OCI-LY3 (cell line): Measurements from ENCODE around the gene CTNNA1.

Experiments used
- H2AFZ ChIP-seq: fragments of 200-600, 300-600 bp; shearing (Covaris generic); 2 replicates; pipeline ENCODE4 v1.6.0; 2014; ENCODE audit warnings: antibody characterized with exemption, low read depth, low read length
- H3K27ac ChIP-seq: fragments of 200-600, 300-600 bp; sonication (generic); 2 replicates; pipeline ENCODE4 v1.5.1; 2014; ENCODE audit warnings: mild to moderate bottlenecking, low read length, moderate library complexity, mixed read lengths
- H3K27me3 ChIP-seq: fragments of 200-600, 300-600 bp; sonication (generic); 2 replicates; pipeline ENCODE4 v1.6.1; 2014; ENCODE audit warnings: low read depth, low read length, mixed read lengths
- H3K36me3 ChIP-seq: fragments of 200-600, 300-600 bp; sonication (generic); replicated peaks from 2 replicates; pipeline ENCODE3; 2014; ENCODE audit warnings: low read depth, low read length, mixed read lengths
- H3K4me1 ChIP-seq: fragments of 300-600, 200-600 bp; sonication (generic); 2 replicates; pipeline ENCODE4 v1.6.1; 2014; ENCODE audit warnings: low read length, mixed read lengths
- H3K4me2 ChIP-seq: fragments of 200-600, 300-600 bp; sonication (generic); 2 replicates; pipeline ENCODE4 v1.6.1; 2014; ENCODE audit warnings: low read length, mixed read lengths
- H3K4me3 ChIP-seq: fragments of 300-600, 200-600 bp; sonication (generic); 2 replicates; pipeline ENCODE4 v1.5.1; 2014; ENCODE audit warnings: antibody characterized with exemption, mild to moderate bottlenecking, low read length, moderate library complexity
- H3K79me2 ChIP-seq: fragments of 300-600, 200-600 bp; shearing (Covaris generic); 2 replicates; pipeline ENCODE4 v1.6.1; 2014; ENCODE audit warnings: mild to moderate bottlenecking, low read length, mixed read lengths
- H3K9ac ChIP-seq: fragments of 300-600, 200-600 bp; shearing (Covaris generic); 2 replicates; pipeline ENCODE4 v1.6.0; 2014; ENCODE audit warnings: mild to moderate bottlenecking, low read length, moderate library complexity
- H3K9me3 ChIP-seq: fragments of 200-600, 300-600 bp; shearing (Covaris generic); 2 replicates; pipeline ENCODE4 v1.6.1; 2014; ENCODE audit warnings: low read length, mixed read lengths; ENCODE audit not compliant: insufficient read depth
- H4K20me1 ChIP-seq: fragments of 200-600, 300-600 bp; sonication (generic); 2 replicates; pipeline ENCODE4 v1.6.1; 2016; ENCODE audit warnings: low read length, mixed read lengths; ENCODE audit not compliant: insufficient read depth
- CTCF ChIP-seq: fragments of 200-600, 300-600 bp; sonication (generic); IDR thresholded peaks from 2 replicates; pipeline ENCODE4 v1.5.1; 2014; ENCODE audit warnings: antibody characterized with exemption, low read length, low read depth
- EZH2phosphoT487 ChIP-seq: fragments of 200-600 bp; shearing (Covaris generic); IDR thresholded peaks from 2 replicates; pipeline ENCODE4 v1.6.1; 2018; ENCODE audit warnings: antibody characterized with exemption, mixed run types, low read depth

CTNNA1 gene

GRCh38 chr5:138883211-138883610, 130.0 kb downstream of the CTNNA1 start:
- Histone ChIP-seq H3K79me2 (no peaks in the 10 kb centered on the region), H3K9ac (no peak overlapping the region), H3K36me3 (peaks cover 4% of the 10 kb centered on the region), H4K20me1 (no peaks in the 10 kb centered on the region), H2AFZ (no peak overlapping the region), H3K9me3 (no peaks in the 10 kb centered on the region), H3K4me3 (no peak overlapping the region), H3K27ac (no peak overlapping the region), H3K27me3 (no peaks in the 10 kb centered on the region), H3K4me2 (no peak overlapping the region), H3K4me1 (no peaks in the 10 kb centered on the region)
- TF ChIP-seq CTCF (no peak), EZH2phosphoT487 (no peak)

GRCh38 chr5:138884094-138884493, 130.9 kb downstream of the CTNNA1 start:
- H3K4me1 ChIP-seq, result no peaks in the 10 kb centered on the region
- TF ChIP-seq EZH2phosphoT487, result no peak
- TF ChIP-seq CTCF, result no peak
- no peaks in the 10 kb centered on the region for H3K79me2 ChIP-seq

GRCh38 chr5:138884554-138884953, 131.3 kb downstream of the CTNNA1 start:
- Histone ChIP-seq H3K4me1 (no peaks in the 10 kb centered on the region), H3K36me3 (peaks cover 10% of the 10 kb centered on the region), H3K27ac (no peak overlapping the region), H3K9me3 (no peaks in the 10 kb centered on the region), H3K9ac (no peak overlapping the region), H3K4me2 (no peak overlapping the region), H3K27me3 (no peaks in the 10 kb centered on the region), H4K20me1 (no peaks in the 10 kb centered on the region), H3K79me2 (no peaks in the 10 kb centered on the region), H3K4me3 (no peak overlapping the region), H2AFZ (no peak overlapping the region)
- TF ChIP-seq CTCF, result no peak
- no peak for TF ChIP-seq EZH2phosphoT487

More at GRCh38 chr5:138884094-138884493, 130.9 kb downstream of the CTNNA1 start:
- no peak overlapping the region for H3K9ac ChIP-seq
- H3K4me3 ChIP-seq, result no peak overlapping the region
- H3K27me3 ChIP-seq, result no peaks in the 10 kb centered on the region
- H3K27ac ChIP-seq, result no peak overlapping the region
- H3K4me2 ChIP-seq, result no peak overlapping the region
- H4K20me1 ChIP-seq, result no peaks in the 10 kb centered on the region
- peaks cover 7% of the 10 kb centered on the region for H3K36me3 ChIP-seq
- H2AFZ ChIP-seq, result no peak overlapping the region
- H3K9me3 ChIP-seq, result no peaks in the 10 kb centered on the region

GRCh38 chr5:138889994-138890393, 136.8 kb downstream of the CTNNA1 start:
- Histone ChIP-seq H3K4me1 (no peaks in the 10 kb centered on the region), H3K36me3 (peaks cover 23% of the 10 kb centered on the region), H2AFZ (no peak overlapping the region)

More at GRCh38 chr5:138889994-138890393, 136.8 kb downstream of the CTNNA1 start:
- Histone ChIP-seq H3K79me2 (no peaks in the 10 kb centered on the region), H3K27ac (no peak overlapping the region), H4K20me1 (no peaks in the 10 kb centered on the region), H3K9ac (no peak overlapping the region), H3K4me3 (no peak overlapping the region), H3K27me3 (no peaks in the 10 kb centered on the region), H3K4me2 (no peak overlapping the region), H3K9me3 (peaks cover 7% of the 10 kb centered on the region; the same call in 1 of the 2 replicates)
- no peak for TF ChIP-seq EZH2phosphoT487
- TF ChIP-seq CTCF, result no peak
